G401 (cell line): ENCODE measurements around the gene TECRL. TPM values are rescaled to one million over a fixed set of nuclear protein-coding genes. Genes with fewer than 3 reads are reported as not detected.

ENCODE experiments used
- DNase-seq: peaks from one replicate; pipeline ENCODE4 v3.0.0-alpha.2; 2015; ENCODE audit warnings: low spot score
- in situ Hi-C: cut with HindIII; loops from 2 replicates; pipeline ENCODE4 v1.10.0; 2016; ENCODE audit warnings: low sequenced_read_pairs, mixed read lengths
- total RNA-seq: library from RNA; depleted of rRNA; stranded (reverse); fragments of >200 nt; shearing (Covaris generic); gene quantifications from 2 replicates; pipeline ENCODE4 v1.2.3, GENCODE V29; 2014; rRNA removed

The TECRL gene
- not detected in 2 replicates for total RNA-seq

DNA sequence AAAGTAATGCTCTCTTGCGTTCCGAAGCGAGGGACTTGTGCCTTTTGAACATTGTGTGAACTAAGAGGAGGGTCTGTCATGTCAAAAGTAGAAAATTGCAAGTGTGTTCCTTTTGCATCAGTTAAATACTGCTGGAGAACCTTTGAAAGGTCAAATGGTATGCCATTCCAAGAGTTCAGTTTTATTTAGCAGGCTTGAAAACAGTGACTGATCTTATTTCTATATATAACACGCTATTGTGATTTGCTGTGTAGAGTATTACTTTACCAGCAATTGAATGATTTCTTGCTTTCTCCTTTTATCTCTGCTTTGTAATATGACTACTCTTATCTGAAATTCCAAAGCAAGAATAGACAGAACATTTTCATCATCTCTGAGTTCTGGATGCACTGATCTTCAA is at the start of gene TECRL:
Gene TECRL (minus strand): TSS at position 151 of the 400 bp plus-strand sequence. CDS start 99 bp downstream, at position 52.
- in situ Hi-C loops: no loop called here
- no peak for DNase-seq

- in situ Hi-C loops: no loop called here
- no peak for DNase-seq
Observed at GRCh38 chr4:64432674-64433073, 23.4 kb upstream of the TECRL start.

DNA sequence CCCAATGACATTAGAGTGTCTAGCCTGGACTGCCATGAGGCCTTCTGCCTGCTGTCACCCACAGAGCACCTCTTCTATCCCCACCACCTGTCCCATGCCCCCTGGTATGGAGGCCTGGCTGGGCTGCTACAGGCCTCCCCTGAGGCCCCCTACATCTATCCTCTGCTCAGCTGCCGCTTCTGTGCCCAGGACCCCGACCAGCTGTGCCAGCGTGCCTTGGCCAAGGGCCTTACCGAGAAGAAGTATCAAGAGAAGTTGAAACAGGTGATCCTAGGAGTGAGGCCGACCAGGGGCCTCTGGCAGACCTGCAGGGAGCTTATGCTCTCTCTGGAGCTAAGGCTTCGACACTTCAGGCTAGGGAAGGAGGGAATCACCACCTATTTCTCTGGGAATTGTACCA is 21.7 kb upstream of the TECRL start:
- no peak for DNase-seq
- in situ Hi-C loops: no loop called here

GRCh38 chr4:64417974-64418373 is 8.7 kb upstream of the TECRL start:
- peak; percentile 16 for DNase-seq
- in situ Hi-C loops: no loop called here

DNA sequence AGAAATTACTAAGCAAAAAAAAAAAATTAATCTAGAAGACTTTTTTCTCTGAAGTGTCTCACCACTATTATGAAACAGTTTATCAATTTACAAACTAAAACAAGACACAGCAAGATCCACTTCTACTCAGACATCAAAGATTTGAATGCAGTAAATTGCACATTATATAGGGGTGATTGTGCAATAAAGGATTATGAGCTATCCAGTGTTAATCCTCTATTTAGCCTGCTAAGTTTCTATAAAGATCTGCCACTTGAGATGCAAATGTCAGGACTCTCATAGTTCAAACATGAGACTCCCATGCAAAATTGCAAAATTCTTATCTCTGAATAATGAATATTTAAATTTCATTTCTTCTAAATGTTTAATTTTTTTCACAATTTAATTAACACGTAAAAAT is 2.2 kb downstream of the TECRL start:
- DNase-seq: no peak
- in situ Hi-C loops: no loop called here

DNA sequence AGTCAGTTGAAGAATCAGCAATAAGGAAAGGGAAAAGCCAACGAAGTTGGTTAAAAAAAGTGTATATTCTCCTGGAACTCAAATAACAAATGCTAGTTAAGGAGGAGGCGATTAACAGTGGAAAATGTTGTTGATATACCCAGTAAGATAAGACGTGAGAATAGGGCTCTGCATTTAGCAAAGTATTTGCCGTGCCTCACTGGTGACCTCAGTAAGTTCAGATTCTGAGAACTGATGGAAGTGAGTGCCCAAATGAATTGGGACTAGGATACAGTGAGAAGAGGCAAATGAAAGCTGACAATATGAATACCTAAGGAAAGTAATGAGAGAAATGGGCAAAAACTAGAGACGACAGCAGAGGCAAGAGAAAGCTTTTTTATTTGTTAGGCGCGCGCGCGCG is 3.5 kb downstream of the TECRL start:
- no peak for DNase-seq
- in situ Hi-C loops: no loop called here

GRCh38 chr4:64402684-64403083 is 6.6 kb downstream of the TECRL start:
- DNase-seq: no peak
- in situ Hi-C loops: no loop called here

DNA sequence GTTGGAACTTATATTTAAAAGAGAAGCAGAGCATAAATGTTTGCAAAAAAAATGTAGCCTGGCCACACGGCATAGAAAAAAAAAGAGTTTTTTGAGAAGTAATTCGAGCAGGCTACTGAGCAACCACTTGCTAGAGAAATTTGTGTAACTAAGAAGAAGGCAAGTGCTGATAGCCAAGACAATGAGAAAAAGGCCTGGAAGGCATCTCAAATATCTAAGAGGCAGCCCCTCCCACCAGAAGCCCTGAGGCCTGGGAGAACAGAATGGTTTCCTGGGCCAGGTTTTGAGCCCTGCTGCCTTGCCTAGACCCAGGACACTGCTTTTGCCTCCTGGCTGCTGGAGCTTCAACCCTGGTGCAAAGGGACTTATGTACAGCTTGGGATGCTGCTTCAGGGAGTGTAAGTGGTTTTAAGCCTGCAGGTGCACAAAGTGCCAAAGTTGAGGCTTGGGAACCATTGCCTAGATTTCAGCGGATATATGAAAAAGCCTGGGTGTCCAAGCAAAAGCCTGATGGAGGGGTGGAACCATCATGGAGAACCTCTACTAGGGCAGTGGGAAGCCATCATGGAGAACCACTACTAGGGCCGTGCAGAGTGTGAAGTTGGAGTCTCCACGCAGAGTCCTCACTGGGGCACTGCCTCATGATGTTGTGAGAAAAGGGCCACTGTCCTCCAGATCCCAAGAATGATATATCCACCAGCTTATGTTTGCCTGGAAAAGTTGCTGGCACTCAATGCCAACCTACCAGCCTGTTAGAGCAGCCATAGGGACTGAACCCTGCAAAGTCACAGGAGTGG is 9.7 kb downstream of the TECRL start:
- in situ Hi-C loops: no loop called here
- no peak for DNase-seq

- no peak for DNase-seq
- in situ Hi-C loops: no loop called here
Observed at GRCh38 chr4:64394469-64394868, 14.8 kb downstream of the TECRL start.

GRCh38 chr4:64388252-64388651 is 21.0 kb downstream of the TECRL start:
- in situ Hi-C loops: no loop called here
- no peak for DNase-seq

- in situ Hi-C loops: no loop called here
- no peak for DNase-seq
Observed at GRCh38 chr4:64385220-64385619, 24.0 kb downstream of the TECRL start.

DNA sequence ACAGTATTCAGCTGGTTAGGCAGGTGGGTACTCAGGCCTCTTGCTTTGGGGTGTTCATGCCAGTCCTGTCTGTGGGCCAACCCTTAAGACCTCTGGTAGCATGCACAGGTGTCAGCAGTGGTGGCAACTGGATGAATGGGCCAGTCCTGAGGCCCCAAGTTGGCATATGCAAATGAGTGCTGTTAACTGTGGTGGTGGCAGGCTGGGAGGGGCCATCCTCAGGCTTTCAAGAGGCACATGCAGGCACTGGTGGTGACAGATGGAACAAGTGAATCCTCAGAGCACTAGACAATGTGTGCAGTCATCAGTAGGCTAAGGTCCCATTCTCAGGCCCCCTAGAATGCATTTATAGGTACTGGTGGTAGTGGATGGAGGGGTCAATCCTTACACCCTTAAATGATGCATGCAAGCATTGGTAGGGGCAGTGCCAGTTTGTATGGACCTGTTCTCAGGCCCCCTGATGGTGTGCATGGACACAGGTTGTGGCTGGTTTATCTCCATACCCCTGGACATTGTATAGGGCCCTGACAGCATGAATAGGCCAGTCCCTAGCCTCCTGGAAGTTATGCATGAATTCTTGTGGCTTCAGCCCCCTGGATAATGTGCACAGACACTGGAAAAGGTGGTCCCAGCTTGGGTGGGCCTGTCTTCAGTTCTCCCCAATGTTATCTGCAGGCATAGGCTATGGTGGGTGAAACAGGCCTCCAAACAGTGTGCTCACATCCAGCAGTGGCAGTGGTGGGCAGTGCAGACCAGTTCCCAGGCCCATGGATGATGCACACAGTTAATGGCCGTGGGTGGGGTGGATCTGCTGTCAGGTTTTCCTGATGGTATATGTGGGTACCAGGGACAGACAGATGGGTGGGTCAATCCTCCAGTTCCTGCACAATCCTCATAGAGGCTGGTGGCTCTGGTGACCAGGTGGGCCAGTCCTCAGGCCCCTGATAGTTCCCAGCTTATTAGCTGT is 24.7 kb downstream of the TECRL start:
- in situ Hi-C loops: no loop called here
- no peak for DNase-seq

DNA sequence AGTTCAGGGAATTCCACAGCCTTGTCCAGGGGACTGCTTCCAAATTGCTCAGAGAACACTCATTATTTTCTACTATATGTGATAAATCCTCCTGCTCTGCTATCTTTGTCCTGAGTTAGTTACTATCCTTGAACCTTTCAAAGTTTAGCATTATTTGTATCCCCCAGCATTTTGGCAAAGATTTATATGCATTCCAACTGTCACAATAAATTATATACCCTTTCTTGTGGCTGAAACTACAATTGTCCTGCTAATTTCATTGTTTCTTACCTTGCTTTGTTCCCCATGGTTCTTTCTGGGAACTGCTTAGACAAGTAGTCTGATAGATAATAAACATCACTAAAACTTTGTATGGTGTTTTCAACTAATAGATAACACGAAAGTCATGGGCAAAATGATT is 40.5 kb downstream of the TECRL start:
- DNase-seq: no peak
- in situ Hi-C loops: no loop called here

DNA sequence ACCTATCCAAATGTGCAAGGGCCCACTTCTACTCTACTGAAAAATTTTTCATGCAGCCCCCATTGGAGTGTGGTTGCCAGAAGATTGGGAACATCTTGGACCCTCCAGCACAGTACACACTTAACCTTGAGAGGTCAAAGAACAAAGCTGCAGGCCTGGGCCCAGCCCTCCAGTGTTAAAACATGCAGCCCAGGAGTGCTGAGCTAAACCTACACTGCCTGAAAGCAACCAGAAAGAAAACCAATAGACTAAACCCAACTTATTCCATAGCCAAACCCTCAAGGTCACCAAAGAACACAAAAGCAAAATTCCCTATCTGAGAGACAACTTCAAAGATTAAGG is 47.9 kb downstream of the TECRL start:
- in situ Hi-C loops: no loop called here
- DNase-seq: no peak

GRCh38 chr4:64360664-64361398 is 48.4 kb downstream of the TECRL start:
- in situ Hi-C loops: no loop called here
- DNase-seq: no peak

GRCh38 chr4:64359489-64359888 is 49.8 kb downstream of the TECRL start:
- in situ Hi-C loops: no loop called here
- DNase-seq: no peak

DNA sequence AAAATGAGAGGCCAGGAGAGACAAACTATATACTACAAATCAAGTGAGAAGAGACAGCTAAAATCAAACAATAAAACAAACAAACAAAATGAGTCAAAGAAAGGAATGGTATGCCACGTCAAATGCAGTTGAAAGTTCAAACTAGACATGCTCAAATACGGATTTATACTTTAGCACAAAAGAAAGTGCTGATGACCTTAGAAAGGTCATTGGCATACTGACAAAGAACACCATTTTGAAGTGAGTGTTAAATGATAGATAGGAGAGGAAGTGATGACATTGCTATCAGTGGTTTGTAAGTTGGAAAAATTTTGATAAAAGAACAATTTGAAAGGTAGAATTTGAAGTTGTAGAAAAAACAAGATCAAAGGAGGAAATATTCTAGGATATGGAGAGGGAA is 55.3 kb downstream of the TECRL start:
- in situ Hi-C loops: no loop called here
- no peak for DNase-seq

DNA sequence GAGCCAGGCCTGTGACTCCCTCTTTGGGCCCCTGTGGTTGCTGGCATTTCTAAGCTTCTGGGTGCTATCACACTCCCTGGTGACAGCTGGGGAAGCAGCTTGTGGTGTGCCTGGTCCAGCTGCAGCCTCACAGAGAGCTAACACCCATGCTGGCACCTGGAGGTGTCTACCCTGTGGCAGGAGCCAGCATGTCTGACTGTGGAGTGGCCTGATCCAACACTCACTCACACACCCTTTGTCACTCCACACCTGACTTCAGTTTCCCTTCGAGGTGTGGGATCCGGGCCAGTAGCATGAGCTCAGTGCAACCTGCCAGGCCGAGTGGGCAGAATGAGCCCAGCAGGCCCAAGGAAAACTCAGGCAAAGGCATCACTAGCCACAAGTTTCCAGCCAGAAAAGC is 67.5 kb downstream of the TECRL start:
- in situ Hi-C loops: no loop called here
- DNase-seq: peak; percentile 64

GRCh38 chr4:64340218-64341110 is 68.8 kb downstream of the TECRL start:
- in situ Hi-C loops: no loop called here
- no peak for DNase-seq
